ENCODE data around the gene METAP1D. TPM values are rescaled to one million over a fixed set of nuclear protein-coding genes. Genes with fewer than 3 reads are reported as not detected.

METAP1D gene
- total RNA-seq, 1 experiment from 2014 or later: 10.2 TPM

DNA sequence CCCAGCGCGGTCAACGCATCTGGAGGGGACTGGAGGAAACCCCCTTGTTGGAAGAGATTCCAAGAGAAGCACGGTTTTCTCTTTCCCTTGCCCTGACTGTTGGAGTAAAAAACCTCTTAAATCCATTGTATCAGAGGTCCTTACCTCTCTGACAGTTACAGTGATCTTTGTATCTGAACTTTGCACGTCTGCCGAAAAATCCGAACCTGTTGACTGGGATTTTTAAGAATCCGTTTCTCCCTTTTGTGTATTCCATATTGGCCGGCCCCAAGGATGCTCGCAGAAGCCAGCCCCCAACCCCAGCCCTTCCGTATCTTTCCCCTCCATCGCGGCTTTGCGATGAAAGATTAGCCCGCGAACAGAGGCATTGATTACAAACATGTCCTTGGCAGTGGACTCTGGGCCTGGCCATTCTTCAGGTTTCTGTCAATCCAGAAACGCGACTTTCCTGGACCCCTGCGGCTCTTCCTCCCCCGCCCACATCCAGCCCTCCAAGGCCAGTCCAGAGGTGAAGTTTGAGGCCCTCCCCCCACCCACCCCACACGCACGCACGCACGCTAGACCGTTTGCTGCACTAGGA, 81.0 kb downstream of the METAP1D start:
- DNase-seq (ENCODE audit: low spot score): no peak

DNA sequence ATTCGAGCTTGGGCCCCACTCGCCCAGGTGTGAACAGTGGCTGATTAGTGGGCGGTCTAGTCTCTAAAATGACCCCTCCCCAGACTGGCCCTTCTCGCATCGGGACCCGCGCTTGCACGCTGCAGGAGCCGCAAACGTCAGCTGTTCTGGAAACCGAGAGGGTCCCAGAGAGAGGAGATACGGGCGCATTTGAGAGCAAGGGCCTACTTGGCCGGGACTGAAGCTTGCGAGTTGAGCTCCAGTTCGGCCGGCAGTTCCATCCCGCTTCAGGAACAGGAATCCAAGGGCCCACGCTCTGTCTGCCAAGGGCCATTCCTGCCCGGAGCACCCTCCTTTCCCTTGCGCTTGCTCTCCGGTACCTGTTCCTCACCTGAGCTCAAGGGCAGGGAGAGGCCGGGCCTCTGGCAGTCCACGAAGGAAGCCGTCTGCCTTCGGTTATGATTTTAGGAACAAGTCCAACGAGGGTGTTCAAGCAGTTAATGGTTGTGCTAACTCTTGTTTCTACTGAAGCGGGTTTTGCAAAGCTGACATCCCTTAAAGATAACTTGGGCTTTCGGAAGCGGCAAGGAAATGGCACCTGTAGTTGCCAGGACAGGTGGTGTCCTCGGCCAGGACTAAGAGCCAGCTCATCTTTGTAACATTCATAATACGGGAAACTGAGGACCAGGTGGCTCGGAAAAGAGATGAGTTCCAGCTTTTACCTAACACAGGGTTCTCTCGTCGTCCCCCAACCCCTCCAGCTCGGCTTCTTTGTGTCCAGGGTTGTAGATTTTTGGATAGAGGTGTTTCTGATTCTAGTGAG, 81.7 kb downstream of the METAP1D start:
- no peak for DNase-seq (ENCODE audit: low spot score)

DNA sequence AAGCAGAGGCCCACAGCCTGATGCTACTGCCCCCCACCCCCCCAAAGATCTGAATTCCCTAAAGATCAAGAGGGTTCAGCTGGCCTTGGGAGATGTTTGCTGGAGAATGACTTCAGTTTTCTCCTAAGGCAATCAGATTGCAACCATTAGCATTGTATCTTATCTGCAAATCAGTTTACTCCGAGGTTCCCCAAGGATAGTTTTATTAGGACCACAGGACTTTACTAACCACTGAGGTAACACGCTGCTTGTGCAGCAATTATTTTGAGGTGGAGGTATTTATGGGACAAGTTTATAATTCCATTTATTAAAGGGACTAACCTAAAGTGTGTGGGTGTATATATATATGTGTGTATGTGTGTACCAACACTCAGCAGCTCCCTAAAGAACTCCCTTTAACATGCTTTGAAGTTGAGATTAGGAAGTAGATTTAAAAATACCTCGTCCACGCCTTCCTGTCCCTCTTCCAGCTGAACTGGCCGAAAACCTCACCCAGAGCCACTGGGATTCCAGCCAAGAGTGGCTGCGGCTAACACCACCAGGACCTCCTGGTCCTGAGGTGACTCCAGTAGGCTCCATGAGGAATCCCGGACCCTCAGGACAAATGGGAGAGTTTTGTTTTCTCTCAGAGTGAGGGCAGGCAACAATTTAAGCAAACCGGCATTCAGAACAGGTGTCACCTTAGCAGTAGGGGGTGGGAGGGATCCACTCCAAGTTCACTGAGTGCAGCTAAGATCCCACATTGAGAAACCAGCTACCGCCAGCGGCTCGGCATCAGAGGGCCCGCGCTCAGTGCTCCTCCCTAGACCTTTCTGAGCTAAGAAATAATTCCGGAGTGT, 82.6 kb downstream of the METAP1D start:
- DNase-seq (ENCODE audit: low spot score): no peak

DNA sequence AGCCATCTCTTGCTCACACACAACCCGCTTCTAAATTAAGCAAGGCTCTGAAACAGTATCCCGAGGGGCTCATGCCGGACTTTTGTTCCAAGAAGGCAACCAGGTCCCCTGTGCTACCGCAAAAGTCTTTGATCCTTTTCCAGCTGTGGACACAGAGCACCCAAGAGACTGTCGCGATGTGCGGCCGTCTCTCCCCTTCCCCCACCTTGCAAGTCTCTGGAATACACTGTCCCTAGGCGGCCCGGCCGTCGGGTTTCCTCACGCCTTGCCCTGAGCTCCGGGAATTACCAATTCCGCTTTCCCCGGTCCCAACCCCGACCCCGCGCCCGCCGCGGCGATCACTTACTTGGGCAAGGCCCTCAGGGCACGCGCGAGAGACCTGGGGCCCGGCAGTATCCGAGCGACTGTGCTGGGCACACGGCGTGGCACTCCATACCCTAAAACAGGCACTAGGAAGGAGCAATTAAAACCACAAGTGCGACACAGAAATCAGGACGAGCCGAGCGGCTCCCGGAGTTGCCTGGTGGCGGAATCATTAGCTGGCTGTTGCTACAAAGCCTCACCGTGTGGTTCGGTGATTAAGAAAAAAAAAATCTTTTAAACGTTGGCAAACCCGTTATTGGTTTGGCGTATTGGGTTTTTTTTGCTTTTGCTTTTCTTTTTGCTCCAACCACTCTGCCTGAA, 83.3 kb downstream of the METAP1D start:
- no peak for DNase-seq (ENCODE audit: low spot score)

DNA sequence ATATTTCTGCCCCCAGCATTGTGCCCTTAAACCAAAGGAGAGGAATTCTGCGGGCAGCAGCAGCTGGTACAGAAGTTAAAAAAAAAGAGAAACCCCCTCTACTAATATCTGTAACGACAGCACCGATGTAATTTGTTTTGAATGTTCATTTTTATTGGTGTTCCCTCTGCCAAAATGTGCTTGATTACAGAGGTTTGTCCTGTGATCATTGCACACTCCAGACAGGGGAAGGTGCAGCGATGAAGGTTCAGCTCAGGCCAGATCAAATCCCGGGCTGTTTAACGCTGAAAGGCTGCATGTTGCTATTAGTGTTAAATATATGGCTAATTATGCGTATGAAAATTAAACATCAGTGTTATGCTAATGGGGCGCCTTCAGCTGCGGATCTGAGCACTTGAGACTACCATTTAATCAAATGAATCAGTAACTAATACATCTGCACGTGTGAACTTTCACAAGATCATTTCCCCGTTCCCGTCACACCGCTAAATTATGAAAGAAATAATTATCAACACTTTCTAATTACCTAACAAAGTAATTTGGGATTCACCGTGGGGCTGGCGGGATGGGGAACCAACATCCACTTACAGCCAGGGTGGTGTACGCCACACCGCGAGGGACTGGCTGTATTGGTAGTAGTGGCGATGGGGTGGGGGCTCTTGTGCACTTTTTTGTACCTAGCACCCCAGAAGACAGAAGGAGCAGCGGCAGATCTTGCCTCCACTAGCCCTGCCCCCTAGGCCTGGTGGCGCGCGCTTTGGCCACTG, 84.1 kb downstream of the METAP1D start:
- no peak for DNase-seq (ENCODE audit: low spot score)

DNA sequence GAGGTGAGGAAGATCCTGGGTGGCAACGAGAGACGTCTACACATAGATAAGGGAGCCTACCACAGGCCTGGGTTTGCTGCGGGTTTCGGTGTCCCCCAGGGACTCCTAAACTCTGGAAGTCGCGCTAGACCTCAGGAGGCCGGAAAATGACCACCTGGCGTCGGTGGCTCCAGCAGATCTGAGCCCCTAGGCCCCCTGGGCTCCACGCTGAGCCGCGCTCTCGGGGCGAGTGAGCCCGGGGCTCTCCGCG, 84.6 kb downstream of the METAP1D start:
- peak; percentile 58 for DNase-seq (ENCODE audit: low spot score)

DNA sequence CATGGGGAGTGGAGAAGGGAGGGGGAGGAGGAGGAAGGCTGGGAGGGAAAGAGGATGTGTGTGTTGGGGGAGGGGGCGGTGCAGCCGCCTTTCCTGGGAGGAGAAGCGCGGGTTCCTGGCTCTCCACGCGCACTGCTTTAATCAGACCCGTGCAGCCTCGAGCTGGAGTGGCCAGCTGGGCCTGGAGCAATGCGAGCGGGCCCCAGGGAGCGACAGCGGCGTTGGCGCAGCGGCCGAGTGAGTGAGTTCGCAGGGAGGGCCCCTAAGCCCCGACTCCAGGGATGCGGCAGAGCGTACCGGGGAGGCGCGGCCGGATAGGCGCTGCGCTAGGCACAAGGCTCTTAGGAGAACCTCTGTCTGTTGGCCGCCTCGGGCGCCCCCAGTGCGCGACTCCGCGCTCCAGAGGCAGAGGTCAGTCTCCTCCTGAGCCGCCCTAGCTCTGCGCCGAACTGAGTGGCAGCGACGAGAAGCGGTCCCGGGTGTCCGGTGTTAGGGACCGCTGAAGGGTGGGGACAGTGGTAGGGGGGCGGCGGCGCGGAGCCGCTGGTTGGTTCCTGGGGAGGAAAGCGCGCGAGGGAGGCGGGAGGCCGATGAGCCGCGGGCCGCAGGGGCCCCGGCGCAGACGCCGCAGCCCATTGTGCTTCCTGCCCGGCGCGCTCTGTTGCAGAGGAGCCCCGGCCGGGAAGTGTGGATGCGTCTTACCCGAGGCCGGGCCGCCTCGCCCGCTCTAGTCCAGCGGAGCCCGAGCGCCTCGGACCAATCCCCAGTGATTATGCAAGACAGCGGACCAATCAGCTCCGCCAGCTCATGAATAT, 85.1 kb downstream of the METAP1D start:
- peak; percentile 95 for DNase-seq (ENCODE audit: low spot score)

DNA sequence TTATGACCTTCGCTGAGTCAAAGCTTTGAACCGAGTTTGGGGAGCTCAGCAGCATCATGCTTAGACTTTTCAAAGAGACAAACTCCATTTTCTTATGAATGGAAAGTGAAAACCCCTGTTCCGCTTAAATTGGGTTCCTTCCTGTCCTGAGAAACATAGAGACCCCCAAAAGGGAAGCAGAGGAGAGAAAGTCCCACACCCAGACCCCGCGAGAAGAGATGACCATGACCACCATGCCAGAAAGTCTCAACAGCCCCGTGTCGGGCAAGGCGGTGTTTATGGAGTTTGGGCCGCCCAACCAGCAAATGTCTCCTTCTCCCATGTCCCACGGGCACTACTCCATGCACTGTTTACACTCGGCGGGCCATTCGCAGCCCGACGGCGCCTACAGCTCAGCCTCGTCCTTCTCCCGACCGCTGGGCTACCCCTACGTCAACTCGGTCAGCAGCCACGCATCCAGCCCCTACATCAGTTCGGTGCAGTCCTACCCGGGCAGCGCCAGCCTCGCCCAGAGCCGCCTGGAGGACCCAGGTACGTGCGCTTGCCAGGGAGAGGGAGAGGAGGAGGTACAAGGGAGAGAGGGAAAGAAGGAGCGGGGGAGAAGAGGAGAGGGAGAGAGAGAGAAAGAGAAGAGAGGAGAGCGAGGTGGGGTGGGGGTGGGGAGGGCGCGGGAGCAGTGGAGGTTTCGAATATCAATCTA, 85.9 kb downstream of the METAP1D start, which contains the start of gene DLX1:
TSS of gene DLX1 (plus strand) at position 48 of the 700 bp plus-strand sequence. CDS start at position 219, 171 bp downstream.
- DNase-seq (ENCODE audit: low spot score): no peak

DNA sequence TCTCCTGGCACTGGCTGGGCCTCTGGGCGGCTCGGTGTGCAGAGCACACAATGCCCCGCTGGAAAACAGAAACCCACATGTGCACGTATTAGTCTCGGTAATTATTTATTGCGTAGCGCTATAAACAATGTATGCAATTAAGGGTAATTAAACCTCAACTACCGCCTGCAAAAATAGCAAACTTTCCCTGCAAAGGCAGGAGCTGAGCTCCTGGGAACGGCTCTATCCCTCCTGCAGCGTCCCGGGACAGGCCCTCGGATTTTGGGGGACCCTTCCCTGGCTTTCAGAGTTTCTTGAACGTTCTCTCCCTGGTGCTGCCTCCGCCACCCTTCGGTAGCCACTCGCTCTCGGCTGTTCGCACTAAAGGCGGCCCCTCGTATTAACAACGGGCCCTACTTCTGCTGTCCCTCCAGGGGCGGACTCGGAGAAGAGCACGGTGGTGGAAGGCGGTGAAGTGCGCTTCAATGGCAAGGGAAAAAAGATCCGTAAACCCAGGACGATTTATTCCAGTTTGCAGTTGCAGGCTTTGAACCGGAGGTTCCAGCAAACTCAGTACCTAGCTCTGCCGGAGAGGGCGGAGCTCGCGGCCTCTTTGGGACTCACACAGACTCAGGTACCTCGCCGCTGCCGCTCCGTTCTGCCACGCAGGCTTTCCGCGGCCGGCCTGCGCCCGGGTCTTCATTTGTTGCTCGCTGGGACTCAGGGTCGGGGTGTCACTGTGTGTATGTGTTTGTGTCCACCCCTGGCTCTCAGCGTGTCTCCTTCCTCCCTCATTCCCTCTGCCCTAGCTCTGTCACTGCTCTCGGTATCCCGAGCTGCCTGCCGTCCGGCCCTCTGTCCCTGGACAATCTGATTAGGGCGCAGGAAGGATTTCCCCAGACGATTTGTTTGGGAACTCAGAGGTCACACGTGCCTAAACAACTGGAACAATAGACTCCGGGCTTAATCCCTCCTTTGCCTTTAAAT, 86.8 kb downstream of the METAP1D start:
- no peak for DNase-seq (ENCODE audit: low spot score)

DNA sequence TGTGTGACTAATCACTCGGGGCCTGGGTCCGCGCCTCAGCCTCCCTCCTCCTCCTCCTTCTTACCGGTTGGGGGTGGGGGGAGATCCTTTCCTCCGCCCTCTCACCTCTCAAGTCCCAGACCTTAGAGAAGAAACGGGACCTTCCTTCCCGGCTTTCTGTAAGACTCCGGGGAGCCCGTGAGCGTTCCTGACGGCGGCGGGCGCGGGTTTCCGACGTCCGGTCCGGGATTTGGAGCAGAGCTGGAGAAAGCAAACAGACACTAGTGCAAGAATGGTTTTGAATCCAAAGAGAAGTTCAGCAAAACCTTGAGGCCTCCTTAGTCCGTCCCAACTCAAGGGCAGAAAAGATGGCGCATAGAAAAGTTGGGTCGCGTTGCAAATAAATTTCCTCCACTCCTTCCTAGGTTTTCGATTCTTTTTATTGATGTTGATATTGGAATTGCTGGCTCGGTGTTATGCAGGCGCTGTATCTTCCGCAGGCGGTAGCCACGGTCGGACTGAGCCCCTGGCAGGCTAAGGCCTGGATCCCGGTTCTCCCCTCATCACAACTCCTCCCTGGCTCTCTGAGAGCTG, 87.5 kb downstream of the METAP1D start:
- DNase-seq (ENCODE audit: low spot score): no peak

DNA sequence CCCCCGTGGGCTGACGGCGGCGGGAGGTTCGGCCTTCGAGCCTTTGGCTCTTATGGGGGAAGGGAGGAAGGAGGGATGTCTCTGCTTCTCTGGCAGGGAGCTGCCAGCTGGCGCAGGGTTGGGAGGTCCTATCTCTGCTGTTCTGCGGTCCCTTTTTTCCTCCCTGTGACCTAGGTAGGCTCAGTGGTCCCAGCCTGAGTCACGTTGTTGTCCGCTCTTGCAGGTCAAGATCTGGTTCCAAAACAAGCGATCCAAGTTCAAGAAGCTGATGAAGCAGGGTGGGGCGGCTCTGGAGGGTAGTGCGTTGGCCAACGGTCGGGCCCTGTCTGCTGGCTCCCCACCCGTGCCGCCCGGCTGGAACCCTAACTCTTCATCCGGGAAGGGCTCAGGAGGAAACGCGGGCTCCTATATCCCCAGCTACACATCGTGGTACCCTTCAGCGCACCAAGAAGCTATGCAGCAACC, 88.1 kb downstream of the METAP1D start:
- DNase-seq (ENCODE audit: low spot score): no peak

DNA sequence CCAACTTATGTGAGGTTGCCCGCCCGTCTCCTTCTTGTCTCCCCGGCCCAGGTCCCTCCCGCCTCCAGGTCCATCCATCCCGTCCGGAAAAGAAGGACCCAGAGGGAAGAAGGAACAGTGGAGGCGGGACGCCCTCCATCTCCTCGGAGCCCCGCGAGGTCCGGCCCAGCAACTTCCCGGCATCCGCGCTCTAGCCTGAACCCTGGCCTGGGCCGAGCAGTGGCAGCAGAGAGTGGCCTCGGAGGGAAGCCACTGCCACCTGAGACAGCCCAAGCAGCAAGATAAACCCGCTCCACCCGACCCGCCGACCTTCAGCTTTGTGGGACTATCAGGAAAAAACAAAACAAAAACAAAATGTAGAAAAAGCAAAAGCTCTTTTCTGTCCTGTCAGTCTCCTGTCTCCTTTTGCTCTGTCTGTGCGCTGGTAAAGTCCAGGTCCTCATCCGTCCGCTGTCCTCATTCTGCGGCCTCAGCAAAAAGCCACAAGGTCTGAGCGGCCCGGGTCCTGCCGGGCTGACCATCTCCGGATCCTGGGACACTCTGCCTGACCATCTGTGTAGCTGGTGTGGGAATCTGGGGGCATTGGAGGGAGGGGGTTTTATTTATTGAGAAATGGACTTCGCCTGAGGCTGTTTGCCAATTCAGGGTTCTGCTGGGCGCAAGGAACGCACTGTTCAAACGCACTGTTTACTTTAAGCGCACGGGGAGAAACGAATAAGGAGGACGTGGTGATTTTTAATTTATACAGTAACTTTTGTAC, 88.7 kb downstream of the METAP1D start:
- DNase-seq (ENCODE audit: low spot score): no peak

DNA sequence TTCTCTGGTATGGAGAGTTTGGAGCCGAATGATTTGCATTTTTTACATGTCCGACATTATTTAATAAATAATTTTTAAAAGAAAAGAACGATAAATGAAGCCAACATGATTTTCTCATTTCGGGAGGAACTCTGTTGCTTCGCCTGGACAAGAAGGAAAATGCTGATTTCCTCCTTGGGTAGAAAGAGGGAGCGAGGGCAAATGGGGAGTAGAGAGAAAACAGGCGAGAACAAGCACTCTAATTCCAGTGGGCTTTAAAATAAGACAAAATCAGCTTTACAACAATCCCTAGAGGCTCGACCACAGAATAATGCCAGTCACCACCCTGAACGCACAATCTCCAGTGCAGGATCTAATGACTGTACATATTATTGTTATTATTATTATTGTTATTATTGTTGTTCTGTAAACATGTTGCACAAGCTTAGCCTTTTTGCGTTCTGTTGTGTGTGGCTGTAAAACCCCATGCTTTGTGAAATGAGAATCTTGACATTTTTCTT, 89.3 kb downstream of the METAP1D start:
- no peak for DNase-seq (ENCODE audit: low spot score)

DNA sequence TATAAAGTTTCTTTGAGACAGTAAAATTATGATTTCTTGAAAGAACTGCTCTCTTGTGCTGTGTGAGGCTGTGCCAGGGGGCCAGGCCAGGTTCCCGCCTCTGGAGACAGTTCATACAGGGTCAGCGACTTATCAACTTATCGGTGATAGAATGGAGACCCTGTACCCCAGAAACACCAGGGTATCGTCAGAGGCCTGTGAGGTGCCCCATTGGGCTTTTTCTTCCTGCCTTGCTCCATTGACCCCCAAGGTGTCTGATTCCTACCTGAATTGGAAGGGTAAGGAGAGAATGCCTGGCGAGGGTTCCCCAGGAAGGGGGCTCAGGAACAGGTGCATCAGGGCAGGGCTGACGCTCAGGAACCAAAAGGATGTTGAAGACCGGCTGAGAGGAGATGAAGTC, 89.9 kb downstream of the METAP1D start:
- no peak for DNase-seq (ENCODE audit: low spot score)

DNA sequence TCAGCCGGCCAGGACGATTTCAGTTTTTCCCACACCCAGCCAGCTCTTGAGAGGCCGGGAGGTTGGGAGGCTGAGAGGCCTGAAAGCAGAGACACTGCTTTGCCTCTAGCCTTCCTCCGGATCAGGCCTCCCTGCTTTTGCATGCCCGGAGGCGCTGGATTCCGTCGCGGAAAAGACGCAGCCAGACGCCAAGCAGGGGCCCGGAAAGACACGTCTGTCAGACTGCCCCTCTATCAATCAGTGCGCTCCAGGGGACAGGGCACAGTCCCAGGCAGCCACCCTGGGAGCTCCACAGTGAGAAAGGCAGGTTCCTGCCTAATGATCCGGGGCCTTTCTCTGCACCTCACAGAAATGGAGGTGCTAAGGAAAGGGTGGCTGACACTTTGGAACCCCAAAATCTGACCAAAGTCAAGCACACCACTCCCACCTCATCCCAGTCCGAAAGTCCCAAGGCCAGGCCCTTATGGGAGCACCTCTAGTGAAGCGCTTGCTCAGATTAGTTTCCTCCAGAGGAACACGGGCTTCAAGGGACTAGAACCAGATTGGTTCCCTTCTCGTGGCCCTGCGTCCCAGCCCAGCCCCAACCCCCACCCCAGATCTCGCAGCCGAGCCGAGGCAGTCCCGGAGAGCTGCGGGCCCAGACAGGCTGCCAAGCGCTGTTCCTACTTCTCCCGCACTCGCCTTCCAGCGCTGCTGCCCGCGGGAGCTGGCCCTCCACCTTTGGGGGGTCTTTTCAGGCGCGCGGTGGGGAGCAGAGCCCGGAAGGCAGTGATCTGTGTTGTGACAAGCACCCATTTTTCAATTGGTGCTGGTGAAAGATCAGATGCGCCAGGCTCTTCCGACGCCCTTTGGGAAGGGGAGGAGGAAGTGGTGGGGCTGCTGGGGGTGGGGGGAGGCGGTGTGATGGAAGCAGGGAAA, 90.5 kb downstream of the METAP1D start:
- no peak for DNase-seq (ENCODE audit: low spot score)

DNA sequence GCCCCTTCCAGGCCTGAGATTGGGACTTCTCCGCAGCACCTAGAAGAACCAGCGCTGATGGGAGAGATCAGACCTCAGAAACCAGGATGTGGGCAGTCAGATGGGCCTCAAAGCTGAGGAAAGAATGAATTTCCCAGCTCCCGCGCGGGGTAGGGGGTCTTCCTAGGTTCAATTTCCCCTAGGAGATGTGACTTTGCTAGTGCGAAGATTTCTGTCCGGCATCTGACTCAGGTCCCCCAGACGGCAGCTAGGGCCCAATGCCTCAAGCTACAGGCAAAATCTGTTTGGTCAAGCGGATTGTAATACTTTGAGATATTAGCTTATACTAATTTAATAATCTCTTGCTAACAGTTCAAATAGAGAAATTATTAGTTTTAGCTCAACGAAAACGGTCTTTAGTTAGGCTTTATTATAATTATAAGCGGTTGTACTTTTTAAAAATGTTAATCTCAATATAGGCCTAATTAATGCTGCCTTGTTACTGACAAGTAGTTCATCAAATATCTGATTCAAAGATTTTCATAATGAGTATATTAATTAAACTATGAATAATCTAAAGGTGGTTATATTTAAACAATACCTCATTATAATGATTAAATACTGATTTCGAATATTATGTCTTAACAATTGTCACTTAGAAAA, 91.4 kb downstream of the METAP1D start:
- DNase-seq (ENCODE audit: low spot score): no peak

Data from A172 (cell line).